H9 (cell line): Measurements from ENCODE around the gene NARS2. TPM values are rescaled to one million over a fixed set of nuclear protein-coding genes. Genes with fewer than 3 reads are reported as not detected.

ENCODE experiments used
- DNase-seq: peaks from one replicate; pipeline ENCODE4 v3.0.0-alpha.2; 2017
- H2AFZ ChIP-seq: one replicate; pipeline ENCODE4 v1.6.1; 2013; ENCODE audit warnings: mild to moderate bottlenecking, low read length, control low read depth, moderate library complexity
- H2AK5ac ChIP-seq: 2 replicates; pipeline ENCODE4 v1.6.1; 2013; ENCODE audit warnings: low read length, control low read depth, mixed read lengths; ENCODE audit not compliant: insufficient read length
- H2BK120ac ChIP-seq: one replicate; pipeline ENCODE4 v1.6.1; 2013; ENCODE audit warnings: low read depth, mild to moderate bottlenecking, low read length, control low read depth, inconsistent platforms; ENCODE audit not compliant: poor library complexity, severe bottlenecking
- H2BK12ac ChIP-seq: 2 replicates; pipeline ENCODE4 v1.6.1; 2013; ENCODE audit warnings: low read length, control low read depth, mixed read lengths, low read depth; ENCODE audit not compliant: insufficient read length
- H2BK15ac ChIP-seq: 2 replicates; pipeline ENCODE4 v1.6.1; 2013; ENCODE audit warnings: low read depth, low read length, control low read depth
- H2BK20ac ChIP-seq: one replicate; pipeline ENCODE4 v1.6.1; 2013; ENCODE audit warnings: low read depth, mild to moderate bottlenecking, low read length, control low read depth, inconsistent platforms; ENCODE audit not compliant: poor library complexity, severe bottlenecking
- H2BK5ac ChIP-seq: 2 replicates; pipeline ENCODE4 v1.6.1; 2013; ENCODE audit warnings: low read length, control low read depth, mixed read lengths; ENCODE audit not compliant: insufficient read length
- H3K14ac ChIP-seq: 2 replicates; pipeline ENCODE4 v1.6.1; 2013; ENCODE audit warnings: low read length, control low read depth; ENCODE audit not compliant: insufficient read depth
- H3K18ac ChIP-seq: 2 replicates; pipeline ENCODE4 v1.6.1; 2013; ENCODE audit warnings: low read depth, mild to moderate bottlenecking, mixed read lengths, low read length, control low read depth; ENCODE audit not compliant: insufficient read length
- H3K23ac ChIP-seq: 2 replicates; pipeline ENCODE4 v1.6.1; 2013; ENCODE audit warnings: low read length, control low read depth, mixed read lengths, low read depth; ENCODE audit not compliant: insufficient read length
- H3K23me2 ChIP-seq: 2 replicates; pipeline ENCODE4 v1.6.1; 2013; ENCODE audit warnings: low read depth, mild to moderate bottlenecking, mixed read lengths, low read length, control low read depth; ENCODE audit not compliant: insufficient read length, poor library complexity, severe bottlenecking
- H3K27ac ChIP-seq: 2 replicates; pipeline ENCODE4 v1.5.1; 2013; ENCODE audit warnings: low read length, control low read depth, mixed read lengths, low read depth; ENCODE audit not compliant: insufficient read length
- H3K27me3 ChIP-seq: 2 replicates; pipeline ENCODE4 v1.6.1; 2013; ENCODE audit warnings: low read length, control low read depth, inconsistent platforms; ENCODE audit not compliant: insufficient read depth
- H3K4ac ChIP-seq: 2 replicates; pipeline ENCODE4 v1.6.1; 2013; ENCODE audit warnings: low read depth, mild to moderate bottlenecking, control low read depth, inconsistent platforms, low read length, moderate library complexity
- H3K4me1 ChIP-seq: 2 replicates; pipeline ENCODE4 v1.6.1; 2013; ENCODE audit warnings: low read length, control low read depth, inconsistent platforms; ENCODE audit not compliant: insufficient read depth
- H3K4me2 ChIP-seq: 2 replicates; pipeline ENCODE4 v1.6.1; 2013; ENCODE audit warnings: low read length, control low read depth, mixed read lengths; ENCODE audit not compliant: insufficient read length, insufficient read depth
- H3K56ac ChIP-seq: 2 replicates; pipeline ENCODE4 v1.6.1; 2013; ENCODE audit warnings: low read depth, mild to moderate bottlenecking, mixed read lengths, low read length, control low read depth; ENCODE audit not compliant: insufficient read length
- H3K79me1 ChIP-seq: 2 replicates; pipeline ENCODE4 v1.6.1; 2013; ENCODE audit warnings: low read depth, mild to moderate bottlenecking, moderate library complexity, low read length, control low read depth, inconsistent platforms; ENCODE audit not compliant: insufficient read depth, poor library complexity, severe bottlenecking
- H3K79me2 ChIP-seq: 2 replicates; pipeline ENCODE4 v1.6.1; 2013; ENCODE audit warnings: low read length, control low read depth, inconsistent platforms; ENCODE audit not compliant: insufficient read depth
- H3K9ac ChIP-seq: 2 replicates; pipeline ENCODE4 v1.6.1; 2013; ENCODE audit warnings: low read length, control low read depth, mixed read lengths; ENCODE audit not compliant: insufficient read length; ENCODE audit errors: extremely low read depth
- H3K9me3 ChIP-seq: one replicate; pipeline ENCODE4 v1.6.1; 2013; ENCODE audit warnings: low read depth, low read length, inconsistent platforms; ENCODE audit not compliant: control insufficient read depth
- H3T11ph ChIP-seq: one replicate; pipeline ENCODE4 v1.6.1; 2013; ENCODE audit warnings: mild to moderate bottlenecking, low read length, control low read depth, inconsistent platforms
- H4K20me1 ChIP-seq: one replicate; pipeline ENCODE4 v1.6.1; 2013; ENCODE audit not compliant: control insufficient read depth, insufficient read length, insufficient read depth
- H4K5ac ChIP-seq: 2 replicates; pipeline ENCODE4 v1.6.1; 2013; ENCODE audit warnings: low read depth, mild to moderate bottlenecking, mixed read lengths, low read length, control low read depth; ENCODE audit not compliant: insufficient read length
- H4K8ac ChIP-seq: replicated peaks from 2 replicates; pipeline ENCODE4 v1.6.1; 2013; ENCODE audit warnings: low read length, control low read depth, mixed read lengths, low read depth; ENCODE audit not compliant: insufficient read length
- H4K91ac ChIP-seq: 2 replicates; pipeline ENCODE4 v1.6.1; 2013; ENCODE audit warnings: low read depth, mild to moderate bottlenecking, moderate library complexity, mixed read lengths, low read length, control low read depth; ENCODE audit not compliant: insufficient read length
- H3K27ac Mint-ChIP-seq, 3 experiments: 2 replicates in 2 of 3; 3 replicates in 1 of 3; pipeline ENCODE4 v1.8.0; 2020 to 2021; ENCODE audit warnings: mixed read lengths in 3 of 3, mild to moderate bottlenecking in 1 of 3, moderate library complexity in 1 of 3
- H3K27me3 Mint-ChIP-seq: 2 replicates; pipeline ENCODE4 v1.8.0; 2021; ENCODE audit warnings: low read depth, mild to moderate bottlenecking, moderate library complexity, mixed read lengths
- H3K36me3 Mint-ChIP-seq, 3 experiments: 2 replicates in 2 of 3; 3 replicates in 1 of 3; pipeline ENCODE4 v1.8.0; 2020 to 2021; ENCODE audit warnings: low read depth in 3 of 3, mixed read lengths in 3 of 3; ENCODE audit not compliant: insufficient read depth in 1 of 3
- H3K4me1 Mint-ChIP-seq, 2 experiments: 2 replicates each; pipeline ENCODE4 v1.8.0; 2020; ENCODE audit warnings: mixed read lengths in 2 of 2
- H3K4me3 Mint-ChIP-seq, 2 experiments: 2 replicates in 1 of 2; 3 replicates in 1 of 2; pipeline ENCODE4 v1.8.0; 2020 to 2021; ENCODE audit warnings: mild to moderate bottlenecking in 2 of 2, mixed read lengths in 2 of 2, moderate library complexity in 1 of 2
- H3K9me3 Mint-ChIP-seq, 2 experiments: 2 replicates in 1 of 2; 3 replicates in 1 of 2; pipeline ENCODE4 v1.8.0; 2020; ENCODE audit warnings: mild to moderate bottlenecking in 2 of 2, mixed read lengths in 2 of 2, moderate library complexity in 1 of 2
- CTCF ChIP-seq: fragments of 200-600 bp; sonication (generic); conservative IDR thresholded peaks from 3 replicates; pipeline ENCODE4 v1.8.0; 2021; ENCODE audit warnings: antibody characterized with exemption, mild to moderate bottlenecking
- WGBS: extraction: QIAGEN DNeasy Blood & Tissue Kit; methylation state at CpG from one replicate; pipeline ENCODE4 v1.1.7; 2013; ENCODE audit warnings: missing lambda C conversion rate, low lambda C conversion rate, mixed read lengths; ENCODE audit not compliant: insufficient read length; ENCODE audit errors: extremely low coverage; 5-methylcytosine and 5-hydroxymethylcytosine counted together
- total RNA-seq: library from RNA; stranded (reverse); gene quantifications from 2 replicates; pipeline ENCODE4 v1.2.1, GENCODE V29; 2021

Gene NARS2
- total RNA-seq, 1 experiment from 2014 or later = 29.7 TPM

- Mint-ChIP-seq H3K9me3 (peaks cover 0 to 6% of the 10 kb centered on the region in 2 experiments; a peak in 2 of 5 replicates), H3K4me1 (peaks cover 29 to 36% of the 10 kb centered on the region in 2 experiments), H3K4me3 (no peak overlapping the region), H3K27ac (peak overlapping the region in 2 of 3 experiments; percentile 47 to 73; a peak in 3 of 7 replicates), H3K27me3 (no peaks in the 10 kb centered on the region), H3K36me3 (peaks cover 13 to 26% (median 15%) of the 10 kb centered on the region in 3 experiments)
- no peak overlapping the region for H2BK15ac ChIP-seq
- no peak overlapping the region for H4K5ac ChIP-seq
- no peak overlapping the region for H3K27ac ChIP-seq
- no peak for DNase-seq
- no peak overlapping the region for H2AK5ac ChIP-seq
- no peak overlapping the region for H4K91ac ChIP-seq
- no peak overlapping the region for H4K8ac ChIP-seq
- no peaks in the 10 kb centered on the region for H3K79me1 ChIP-seq
- H2BK5ac ChIP-seq = no peak overlapping the region
- no peak overlapping the region for H3K56ac ChIP-seq
- no peak for TF ChIP-seq CTCF
- H3K18ac ChIP-seq = no peak overlapping the region
- H3K9ac ChIP-seq = no peak overlapping the region
- peaks cover 8% of the 10 kb centered on the region for H3K4me1 ChIP-seq
- no peaks in the 10 kb centered on the region for H3K23me2 ChIP-seq
- no peak overlapping the region for H3K23ac ChIP-seq
- H4K20me1 ChIP-seq = no peaks in the 10 kb centered on the region
- no peak overlapping the region for H3K14ac ChIP-seq
- H2BK120ac ChIP-seq = no peak overlapping the region
- H2BK12ac ChIP-seq = no peak overlapping the region
- no peak overlapping the region for H3K4ac ChIP-seq
- H3T11ph ChIP-seq = no peak overlapping the region
- no peaks in the 10 kb centered on the region for H3K79me2 ChIP-seq
- WGBS = no CpG with 5 or more reads among the region's 8 CpGs
- H2AFZ ChIP-seq = no peak overlapping the region
- H3K4me2 ChIP-seq = no peak overlapping the region
- H2BK20ac ChIP-seq = no peak overlapping the region
- H3K9me3 ChIP-seq = no peaks in the 10 kb centered on the region
- no peaks in the 10 kb centered on the region for H3K27me3 ChIP-seq
These were observed 26.5 kb downstream of the NARS2 start for GRCh38 chr11:78547931-78548705.
